Calu3 (cell line): ENCODE measurements around the gene AUH. TPM values are rescaled to one million over a fixed set of nuclear protein-coding genes. Genes with fewer than 3 reads are reported as not detected.

Experiments
- BruUV-seq: library from RNA; stranded (reverse); fragments of 400-500 nt; replicated peaks from 2 replicates; lab custom pipeline; 2021; lab: Mats Ljungman, UMichigan
- CTCF ChIA-PET: fragments of 300-600 bp; sonication (Branson Sonifier 250); formaldehyde crosslinking; loops from one replicate; lab custom pipeline; 2022; ENCODE audit warnings: antibody characterized with exemption; lab: Charles Lee
- DNase-seq: peaks from one replicate; pipeline ENCODE4 v3.0.0; 2022
- H3K27ac Mint-ChIP-seq: one replicate; pipeline ENCODE4 v1.8.0; 2022; ENCODE audit warnings: mixed read lengths; ENCODE audit not compliant: unreplicated experiment
- H3K27me3 Mint-ChIP-seq: one replicate; pipeline ENCODE4 v1.8.0; 2022; ENCODE audit warnings: mixed read lengths; ENCODE audit not compliant: unreplicated experiment
- H3K36me3 Mint-ChIP-seq: one replicate; pipeline ENCODE4 v1.8.0; 2022; ENCODE audit warnings: mild to moderate bottlenecking, moderate library complexity, mixed read lengths; ENCODE audit not compliant: insufficient read depth, unreplicated experiment
- H3K4me1 Mint-ChIP-seq: one replicate; pipeline ENCODE4 v1.8.0; 2022; ENCODE audit warnings: mild to moderate bottlenecking, low read depth, mixed read lengths; ENCODE audit not compliant: unreplicated experiment
- H3K4me3 Mint-ChIP-seq: one replicate; pipeline ENCODE4 v1.8.0; 2022; ENCODE audit warnings: mild to moderate bottlenecking, low read depth, moderate library complexity, mixed read lengths; ENCODE audit not compliant: unreplicated experiment
- H3K9me3 Mint-ChIP-seq: one replicate; pipeline ENCODE4 v1.8.0; 2022; ENCODE audit warnings: low read depth, mixed read lengths; ENCODE audit not compliant: unreplicated experiment
- CTCF ChIP-seq: fragments of 200-600 bp; IDR thresholded peaks from one replicate; pipeline ENCODE4 v1.8.0; 2022; ENCODE audit warnings: antibody characterized with exemption; ENCODE audit not compliant: unreplicated experiment
- intact Hi-C: fragments of 100-400 bp; cut with micrococcal nuclease; formaldehyde crosslinking; loops from one replicate; pipeline ENCODE4 v1.10.0; 2022; ENCODE audit not compliant: unreplicated experiment
- total RNA-seq: library from RNA; stranded (reverse); gene quantifications from 2 replicates; pipeline ENCODE4 v1.2.3, GENCODE V29; 2022

The AUH gene
- total RNA-seq, 1 experiment from 2014 or later: 13.4 TPM

GRCh38 chr9:91240596-91241165 lies 121.0 kb downstream of the AUH start:
- TF ChIP-seq CTCF: no peak
- no TSS peak for BruUV-seq
- H3K27me3 Mint-ChIP-seq: no peaks in the 10 kb centered on the region
- no peaks in the 10 kb centered on the region for H3K36me3 Mint-ChIP-seq
- CTCF ChIA-PET: no interaction called here
- intact Hi-C loops: no loop called here
- DNase-seq: no peak
- H3K4me1 Mint-ChIP-seq: peaks cover 16% of the 10 kb centered on the region
- no peaks in the 10 kb centered on the region for H3K9me3 Mint-ChIP-seq
- H3K27ac Mint-ChIP-seq: no peak overlapping the region
- H3K4me3 Mint-ChIP-seq: no peak overlapping the region

GRCh38 chr9:91239367-91240111 lies 122.2 kb downstream of the AUH start:
- peaks cover 2% of the 10 kb centered on the region for H3K9me3 Mint-ChIP-seq
- H3K27me3 Mint-ChIP-seq: no peaks in the 10 kb centered on the region
- H3K27ac Mint-ChIP-seq: no peak overlapping the region
- CTCF ChIA-PET: no interaction called here
- H3K4me1 Mint-ChIP-seq: peaks cover 9% of the 10 kb centered on the region
- intact Hi-C loops: no loop called here
- no peak for TF ChIP-seq CTCF
- no peak overlapping the region for H3K4me3 Mint-ChIP-seq
- no TSS peak for BruUV-seq
- DNase-seq: no peak
- no peaks in the 10 kb centered on the region for H3K36me3 Mint-ChIP-seq

GRCh38 chr9:91234523-91234922 lies 127.2 kb downstream of the AUH start:
- no peak overlapping the region for H3K4me3 Mint-ChIP-seq
- H3K36me3 Mint-ChIP-seq: no peaks in the 10 kb centered on the region
- intact Hi-C loops: no loop called here
- BruUV-seq: no TSS peak
- peaks cover 2% of the 10 kb centered on the region for H3K9me3 Mint-ChIP-seq
- DNase-seq: no peak
- H3K4me1 Mint-ChIP-seq: no peaks in the 10 kb centered on the region
- no peak for TF ChIP-seq CTCF
- H3K27ac Mint-ChIP-seq: no peak overlapping the region
- H3K27me3 Mint-ChIP-seq: no peaks in the 10 kb centered on the region
- CTCF ChIA-PET: no interaction called here

GRCh38 chr9:91231619-91232018 lies 130.1 kb downstream of the AUH start:
- TF ChIP-seq CTCF: no peak
- Mint-ChIP-seq H3K36me3 (no peaks in the 10 kb centered on the region), H3K4me1 (no peaks in the 10 kb centered on the region), H3K27me3 (no peaks in the 10 kb centered on the region), H3K27ac (no peak overlapping the region), H3K4me3 (no peak overlapping the region), H3K9me3 (peaks cover 2% of the 10 kb centered on the region)
- no TSS peak for BruUV-seq
- CTCF ChIA-PET: no interaction called here
- no peak for DNase-seq
- intact Hi-C loops: no loop called here
